ENCODE results near the gene LANCL2.
"Not testable (repeated sequence)": the region's sequence is repeated elsewhere in the genome, so short reads cannot be mapped to it uniquely, and the experiment has no call there.

Gene LANCL2

GRCh38 chr7:55405856-55406541 lies 40.9 kb downstream of the LANCL2 start:
- no peak for DNase-seq (ENCODE audit: low spot score)

- DNase-seq (ENCODE audit: low spot score): no peak
Measured at GRCh38 chr7:55409482-55410225, 44.5 kb downstream of the LANCL2 start.

GRCh38 chr7:55410667-55411239 lies 45.6 kb downstream of the LANCL2 start:
- DNase-seq (ENCODE audit: low spot score): no peak

- no peak for DNase-seq (ENCODE audit: low spot score)
Measured at GRCh38 chr7:55411844-55412243, 46.7 kb downstream of the LANCL2 start.

- no peak for DNase-seq (ENCODE audit: low spot score)
Measured at GRCh38 chr7:55413442-55413841, 48.3 kb downstream of the LANCL2 start.

- DNase-seq (ENCODE audit: low spot score): peak; percentile 91
Measured at GRCh38 chr7:55415173-55415778, 50.1 kb downstream of the LANCL2 start.

GRCh38 chr7:55417456-55417855 lies 52.3 kb downstream of the LANCL2 start:
- DNase-seq (ENCODE audit: low spot score): not testable (repeated sequence)

- DNase-seq (ENCODE audit: low spot score): no peak
Measured at GRCh38 chr7:55420530-55420929, 55.4 kb downstream of the LANCL2 start.

- DNase-seq (ENCODE audit: low spot score): peak; percentile 36
Measured at GRCh38 chr7:55423277-55423711, 58.2 kb downstream of the LANCL2 start.

- no peak for DNase-seq (ENCODE audit: low spot score)
Measured at GRCh38 chr7:55423891-55424290, 58.8 kb downstream of the LANCL2 start.

GRCh38 chr7:55425141-55425752 lies 60.1 kb downstream of the LANCL2 start:
- no peak for DNase-seq (ENCODE audit: low spot score)

- DNase-seq (ENCODE audit: low spot score): no peak
Measured at GRCh38 chr7:55426676-55427075, 61.5 kb downstream of the LANCL2 start.

- DNase-seq (ENCODE audit: low spot score): no peak
Measured at GRCh38 chr7:55427342-55427741, 62.2 kb downstream of the LANCL2 start.

- DNase-seq (ENCODE audit: low spot score): no peak
Measured at GRCh38 chr7:55427800-55428199, 62.7 kb downstream of the LANCL2 start.

GRCh38 chr7:55429835-55430499 lies 64.8 kb downstream of the LANCL2 start:
- DNase-seq (ENCODE audit: low spot score): no peak

- DNase-seq (ENCODE audit: low spot score): no peak
Measured at GRCh38 chr7:55431898-55432297, 66.8 kb downstream of the LANCL2 start.

- no peak for DNase-seq (ENCODE audit: low spot score)
Measured at GRCh38 chr7:55432506-55432905, 67.4 kb downstream of the LANCL2 start.

- DNase-seq (ENCODE audit: low spot score): peak; percentile 44
Measured at GRCh38 chr7:55432939-55433784, 68.0 kb downstream of the LANCL2 start.

- DNase-seq (ENCODE audit: low spot score): peak; percentile 2
Measured at GRCh38 chr7:55435466-55435865, 70.3 kb downstream of the LANCL2 start.

GRCh38 chr7:55436457-55436856 lies 71.3 kb downstream of the LANCL2 start:
- DNase-seq (ENCODE audit: low spot score): no peak

- DNase-seq (ENCODE audit: low spot score): no peak
Measured at GRCh38 chr7:55437375-55437774, 72.2 kb downstream of the LANCL2 start.
